GM18505 (cell line): ENCODE measurements around the gene PSMB11.

Experiments used
- ATAC-seq: cut with Tn5 transposase; IDR thresholded peaks from one replicate; pipeline ENCODE4 v1.9.1; 2021; ENCODE audit not compliant: unreplicated experiment
- POLR2A ChIP-seq: IDR thresholded peaks from 4 replicates; pipeline ENCODE4 v1.6.1; 2011; ENCODE audit warnings: borderline replicate concordance; ENCODE audit not compliant: insufficient read depth, insufficient read length; ENCODE audit errors: extremely low read depth

Gene PSMB11

DNA sequence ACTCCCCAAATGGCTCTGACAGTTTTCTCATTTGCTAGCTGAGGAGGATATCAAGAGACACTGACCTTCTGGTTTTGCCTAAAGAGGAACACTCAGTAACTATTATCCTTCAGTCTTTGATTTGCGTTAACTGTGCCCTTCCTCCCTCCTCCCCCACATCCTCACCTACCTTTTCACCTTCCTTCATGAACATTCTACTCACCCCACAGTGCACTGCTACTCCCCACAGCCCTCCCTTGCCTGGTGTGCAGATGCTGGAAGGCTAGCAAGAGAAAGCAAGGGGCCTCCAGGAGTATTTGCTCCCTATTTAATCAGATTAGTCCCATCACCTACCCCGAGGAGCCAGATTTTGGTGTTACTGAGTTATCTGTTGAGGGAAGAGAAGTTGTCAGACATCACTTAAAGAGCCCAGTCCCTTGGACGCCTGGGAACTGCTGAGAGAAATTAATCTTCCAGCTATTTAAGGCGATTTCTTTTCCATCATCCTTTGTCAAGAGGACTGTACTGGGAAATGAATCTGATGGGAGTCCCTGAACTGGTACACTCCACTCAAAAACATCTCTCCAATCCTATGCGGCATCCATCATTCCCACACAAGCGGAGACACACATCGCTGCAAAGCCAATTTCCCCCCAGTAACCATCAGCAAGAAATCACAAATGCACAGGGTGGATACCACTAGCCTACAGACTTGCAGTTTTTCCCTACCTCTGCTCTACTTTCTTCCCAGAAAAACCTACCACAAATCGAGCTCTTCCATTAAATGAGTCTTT lies 18.8 kb upstream of the PSMB11 start:
- no peak for ATAC-seq
- TF ChIP-seq POLR2A: no peak

DNA sequence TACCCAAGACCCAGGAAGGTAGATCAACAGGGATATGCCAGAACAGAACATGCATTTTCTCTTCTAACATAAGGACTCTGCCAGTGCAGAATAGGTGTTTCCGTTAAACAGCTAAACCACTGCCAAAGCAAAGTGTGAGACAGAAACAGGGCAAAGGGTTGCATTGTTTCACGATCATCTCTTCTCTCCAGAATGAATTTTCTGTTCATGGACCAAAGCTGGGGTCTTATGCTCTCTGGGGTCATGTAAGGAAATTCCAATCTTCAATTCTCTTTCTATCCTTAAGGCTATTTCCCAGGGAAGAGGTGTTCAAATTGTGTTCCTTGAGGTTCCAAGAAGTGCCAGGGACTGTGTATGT lies 18.2 kb upstream of the PSMB11 start:
- no peak for TF ChIP-seq POLR2A
- ATAC-seq: no peak

DNA sequence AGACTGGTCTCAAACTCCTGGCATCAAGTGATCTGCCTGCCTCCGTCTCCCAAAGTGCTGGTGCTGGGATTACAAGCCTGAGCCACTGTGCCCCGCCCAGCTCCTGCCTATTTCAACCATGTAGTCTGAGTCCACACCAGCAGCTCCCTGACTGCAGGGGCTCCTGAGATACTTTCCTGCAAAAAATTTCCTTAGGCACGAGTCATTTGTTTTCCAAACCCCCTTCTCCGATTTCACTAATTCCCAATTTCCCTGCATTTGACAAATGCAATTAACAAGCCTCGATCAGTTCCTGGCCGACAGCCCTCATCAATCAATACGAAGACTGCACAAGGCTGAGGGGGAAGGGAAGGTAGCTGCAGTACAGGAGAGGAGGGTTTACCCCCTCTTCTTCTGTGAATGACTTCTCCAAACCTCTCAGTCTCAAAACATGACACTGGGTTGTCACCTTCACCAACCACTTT lies 17.4 kb upstream of the PSMB11 start:
- no peak for ATAC-seq
- no peak for TF ChIP-seq POLR2A

DNA sequence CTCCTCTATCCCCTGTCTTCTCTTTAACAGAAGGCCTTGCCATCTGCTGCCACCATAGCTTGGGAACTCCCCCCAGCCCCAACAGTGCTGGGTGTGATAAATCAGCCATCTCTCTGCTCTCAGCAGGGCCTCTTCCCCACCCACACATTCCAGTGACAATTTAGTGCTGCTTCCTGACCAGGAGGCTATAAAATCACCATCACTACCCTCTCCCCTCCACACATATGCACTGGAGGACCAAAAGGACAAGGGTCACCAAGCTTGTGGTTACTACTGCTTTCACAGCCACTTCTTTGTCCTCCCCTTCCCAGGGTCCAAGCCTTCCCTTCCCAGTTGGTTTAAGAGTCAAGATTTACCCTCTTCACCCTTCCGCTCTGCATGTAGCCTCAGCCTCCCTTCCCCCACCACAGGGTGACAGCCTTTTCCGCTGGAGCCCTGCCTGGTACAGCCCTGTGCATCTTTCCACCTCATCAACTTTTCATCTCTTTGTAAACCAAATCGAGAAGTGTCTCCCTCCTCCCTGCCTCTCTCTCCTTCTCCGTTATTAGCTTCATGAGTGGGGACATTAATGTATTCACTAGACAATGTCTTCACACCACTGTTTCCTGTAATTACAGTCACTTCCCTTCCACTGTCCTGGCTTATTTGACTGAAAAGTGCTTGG lies 16.7 kb upstream of the PSMB11 start:
- ATAC-seq: no peak
- no peak for TF ChIP-seq POLR2A

DNA sequence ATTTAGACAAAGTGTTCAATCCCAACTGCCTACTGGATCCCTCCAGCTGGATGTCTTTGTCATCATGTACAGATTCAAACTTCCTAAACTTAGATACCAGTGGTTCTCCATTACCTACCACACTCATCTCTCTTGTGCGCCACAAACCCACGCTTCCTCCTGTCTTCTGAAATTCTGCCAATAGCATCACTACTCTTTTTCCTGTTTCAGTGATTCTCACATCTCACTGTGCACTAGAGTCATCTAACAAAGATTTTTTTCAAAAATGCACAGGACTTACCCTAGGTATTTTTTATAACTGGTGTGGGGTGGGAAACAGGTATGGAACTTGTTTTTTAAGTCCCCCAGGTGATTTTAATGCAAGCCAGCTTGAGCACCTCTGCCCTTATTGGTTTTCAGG lies 13.2 kb upstream of the PSMB11 start:
- TF ChIP-seq POLR2A: no peak
- no peak for ATAC-seq

DNA sequence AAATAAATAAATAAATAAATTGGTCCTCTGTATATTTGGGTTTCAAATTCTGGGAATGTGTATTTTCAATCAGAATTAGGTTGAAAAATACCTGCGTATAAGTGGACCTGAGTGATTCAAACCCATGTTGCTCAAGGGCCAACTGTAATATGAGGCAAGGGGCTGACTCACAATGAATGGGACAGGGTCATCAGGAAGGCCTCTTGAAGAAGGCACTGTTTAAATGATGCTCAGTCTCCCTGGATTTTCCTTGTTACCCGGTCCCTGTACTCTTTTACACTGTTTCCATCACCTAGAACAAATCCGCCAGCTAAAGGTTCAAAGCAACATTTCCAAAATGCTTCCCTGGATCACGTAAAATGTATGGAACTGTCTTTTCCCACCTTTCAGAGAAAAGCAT lies 11.1 kb upstream of the PSMB11 start:
- no peak for TF ChIP-seq POLR2A
- no peak for ATAC-seq

DNA sequence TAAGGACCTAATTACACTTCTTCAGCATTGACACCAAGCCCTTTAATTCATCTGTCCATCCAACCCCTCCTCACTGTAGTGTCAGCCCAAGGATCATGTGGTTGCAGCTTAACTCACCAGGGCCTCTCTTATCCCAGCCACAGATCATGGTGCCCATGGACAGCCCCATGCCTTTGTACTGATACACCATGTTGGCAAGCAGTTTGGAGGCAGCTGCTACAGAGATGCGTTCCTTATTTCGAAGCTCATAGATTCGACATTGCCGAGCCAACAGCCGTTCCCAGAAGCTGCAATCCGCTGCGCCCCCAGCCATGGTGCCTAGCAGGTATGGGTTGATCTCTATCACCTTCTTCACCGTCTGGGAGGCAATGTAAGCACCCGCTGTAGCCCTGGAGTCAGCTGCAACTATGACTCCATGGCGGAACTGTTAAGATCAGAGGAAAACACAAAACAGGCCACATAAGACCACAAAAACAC lies 8.7 kb upstream of the PSMB11 start:
- TF ChIP-seq POLR2A: no peak
- ATAC-seq: no peak

DNA sequence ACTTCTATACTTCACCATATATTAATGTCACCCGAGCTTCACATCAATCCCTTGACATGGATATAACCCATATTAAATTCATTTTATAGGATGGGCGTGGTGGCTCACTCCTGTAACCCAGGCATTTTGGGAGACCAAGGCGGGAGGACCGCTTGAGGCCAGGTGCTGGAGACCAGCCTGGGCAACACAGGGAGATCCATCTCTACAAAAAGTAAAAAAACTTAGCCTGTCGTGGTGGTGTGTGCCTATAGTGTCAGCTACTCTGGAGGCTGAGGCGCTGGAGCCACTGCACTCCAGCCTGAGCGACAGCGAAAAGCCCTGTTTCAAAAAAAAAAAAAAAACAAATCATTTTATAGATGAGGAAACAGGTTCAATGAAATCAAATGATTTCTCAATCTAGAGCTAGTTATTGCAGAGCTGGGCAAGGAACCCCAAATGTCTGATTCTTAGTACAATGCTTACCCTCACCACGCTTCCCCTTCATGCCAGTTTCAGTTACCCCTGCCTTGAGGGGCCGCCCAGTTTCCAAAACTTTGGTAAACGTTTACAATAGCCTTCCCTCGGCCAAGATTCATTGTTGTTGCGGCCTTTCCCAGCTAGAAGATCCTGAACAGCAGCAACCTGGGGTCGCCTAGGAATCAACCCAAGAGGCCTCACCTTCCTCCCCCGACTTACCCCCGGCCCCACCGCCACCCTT lies 8.1 kb upstream of the PSMB11 start:
- no peak for TF ChIP-seq POLR2A
- no peak for ATAC-seq

DNA sequence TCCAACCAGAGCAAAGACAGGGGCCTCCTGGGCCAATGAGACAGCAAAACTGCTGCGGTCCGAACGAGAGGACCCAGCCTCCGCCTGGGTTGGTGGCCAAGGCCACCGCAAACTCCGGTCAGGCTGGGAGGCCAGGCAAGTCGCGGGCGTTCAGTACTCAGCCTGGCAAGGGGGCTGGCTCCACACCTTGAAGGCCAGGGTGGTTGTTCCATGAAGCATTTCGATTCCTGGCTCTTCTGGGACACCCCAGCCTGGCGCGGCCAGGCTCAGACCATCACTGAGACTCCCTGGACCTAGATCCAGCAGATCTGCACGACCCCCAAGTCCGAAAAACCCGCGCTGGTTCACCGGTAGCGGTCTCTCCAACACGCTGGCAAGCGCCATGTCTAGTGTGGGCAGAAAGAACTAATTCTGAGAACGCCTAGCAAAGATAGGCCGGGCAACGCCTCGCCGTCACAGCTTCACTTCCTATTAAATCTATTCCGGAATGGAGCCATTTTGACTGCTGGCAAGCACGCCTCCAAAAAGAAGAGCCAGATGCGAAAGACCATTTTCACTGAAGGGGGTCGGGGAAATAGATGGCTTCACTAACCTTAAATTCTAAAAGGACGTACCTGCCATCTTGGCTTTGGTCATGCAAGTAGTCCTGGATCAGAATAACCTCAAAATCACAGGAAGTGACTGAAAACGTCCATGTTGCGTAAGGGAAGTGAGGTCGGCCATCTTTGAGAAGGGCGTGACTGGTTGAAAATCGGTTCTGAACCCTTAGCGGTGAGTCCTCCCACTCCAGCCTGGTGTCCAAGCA lies 7.3 kb upstream of the PSMB11 start, which contains the start of gene PSMB5:
PSMB5 (minus strand) TSS at position 403 of the 805 bp plus-strand sequence; CDS start at position 384, 19 bp downstream.
- TF ChIP-seq POLR2A: peak; percentile 89

DNA sequence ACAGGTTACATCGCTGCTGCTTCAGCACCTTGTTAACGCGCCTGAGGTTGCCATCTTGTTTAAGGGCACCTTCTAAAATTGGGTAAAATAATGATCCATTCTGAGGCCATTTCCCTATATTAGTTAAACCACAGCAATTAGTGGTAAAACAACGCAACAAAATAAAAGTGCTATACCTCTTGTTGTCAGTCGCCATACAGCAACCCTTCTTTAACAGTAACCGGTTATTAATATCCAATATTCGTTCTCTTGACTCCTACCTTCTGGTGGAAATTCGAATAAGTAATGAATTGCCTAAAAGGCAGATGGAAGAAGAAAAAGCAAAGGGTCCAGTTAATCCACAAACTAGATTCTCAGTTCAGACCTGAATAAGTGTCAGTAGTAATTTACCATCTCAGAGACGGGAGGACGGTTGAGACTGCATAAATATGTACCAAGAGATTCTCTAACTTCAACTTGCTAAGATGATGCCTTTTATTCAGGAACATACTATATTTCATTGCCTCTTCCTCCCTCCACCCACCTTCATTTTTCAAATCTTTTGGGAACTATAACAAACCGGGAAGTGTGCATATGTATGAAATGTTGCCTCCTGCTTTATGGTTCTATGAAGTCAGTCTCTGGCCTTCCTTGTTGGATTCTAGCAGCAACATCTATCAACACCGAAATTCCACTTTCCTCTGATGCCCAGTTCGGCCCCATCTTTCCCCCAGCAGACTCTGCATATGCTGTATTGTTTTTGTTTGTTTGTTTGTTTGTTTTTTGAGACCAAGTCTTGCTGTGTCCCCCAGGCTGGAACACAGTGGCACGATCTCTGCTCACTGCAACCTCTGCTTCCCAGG lies 6.5 kb upstream of the PSMB11 start:
- no peak for ATAC-seq
- TF ChIP-seq POLR2A: no peak

More for the DNA sequence above, 7.3 kb upstream of the PSMB11 start, which contains the start of gene PSMB5:
- peak; percentile 89 for ATAC-seq

DNA sequence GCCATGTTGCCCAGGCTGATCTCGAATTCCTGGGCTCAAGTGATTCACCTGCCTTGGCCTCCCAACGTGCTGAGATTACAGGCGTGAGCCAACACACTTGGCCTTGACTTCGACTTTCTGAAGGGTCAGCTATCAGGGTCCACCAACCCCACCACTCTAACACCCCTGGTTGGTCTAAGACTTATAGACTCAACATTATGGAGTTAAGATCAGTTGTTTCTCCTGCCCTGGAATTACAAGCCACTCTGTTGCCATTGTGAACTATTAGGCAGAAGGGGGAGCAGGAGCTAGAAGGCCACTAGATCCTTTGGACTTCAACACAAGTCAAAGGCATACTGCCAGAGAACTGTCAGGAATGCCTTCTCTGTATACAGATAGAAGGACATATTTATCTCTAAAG lies 1.9 kb upstream of the PSMB11 start:
- ATAC-seq: no peak
- TF ChIP-seq POLR2A: no peak

DNA sequence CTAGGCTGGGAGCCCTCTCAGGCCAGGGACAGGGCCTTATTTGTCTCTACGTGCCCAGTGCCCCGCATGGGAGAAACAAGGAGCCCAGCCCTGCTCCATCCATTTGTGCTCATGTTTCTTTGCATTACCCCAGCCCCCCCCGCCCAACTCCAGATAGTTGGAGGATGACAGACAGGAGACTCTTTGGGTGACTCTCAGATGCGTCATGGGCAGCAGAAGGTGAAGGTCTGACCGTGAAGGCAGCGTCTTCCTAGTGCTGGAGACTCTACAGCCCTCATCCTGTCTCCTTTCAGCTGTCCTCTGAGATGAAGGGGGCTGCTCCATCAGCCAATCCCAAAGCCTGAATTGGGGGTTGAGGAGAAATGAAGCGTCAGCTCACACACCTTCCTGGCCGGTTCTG lies 283 bp upstream of the PSMB11 start:
- TF ChIP-seq POLR2A: no peak
- ATAC-seq: no peak
